ENCODE measurements around the gene PDE3B.

- TF ChIP-seq CTCF (IDR thresholded peaks at IDR 0.05) (no peak), POLR2A (IDR thresholded peaks at IDR 0.05) (no peak)
Measured at GRCh38 chr11:14860511-14860910, 216.9 kb downstream of the PDE3B start.

All from adrenal gland (tissue), 5 donors.